ENCODE measurements around the gene SEMA3A. TPM values are rescaled to one million over a fixed set of nuclear protein-coding genes. Genes with fewer than 3 reads are reported as not detected.

Gene SEMA3A
- total and polyA plus RNA-seq, 2 of the 4 experiments (the other 2 are of a cell fraction) = 31.2 to 213 TPM

DNA sequence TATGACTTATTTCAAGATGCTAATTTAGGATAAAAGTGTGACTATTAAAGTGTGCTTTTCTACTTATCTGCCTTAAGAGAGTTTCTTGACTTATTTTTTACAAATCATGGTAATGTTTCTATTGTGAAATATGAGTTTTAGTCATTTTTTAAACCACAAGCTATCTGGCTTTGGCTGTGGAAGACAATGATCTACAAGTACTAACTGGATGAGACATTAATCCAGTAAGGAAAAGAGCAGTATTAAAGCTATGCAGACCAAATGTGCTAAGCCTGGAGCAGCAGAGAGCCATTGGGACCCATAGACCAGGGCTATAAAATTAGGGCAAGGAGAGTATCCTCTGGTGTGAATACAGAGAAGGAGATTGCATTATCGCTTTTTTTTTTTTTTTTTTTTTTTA is 92.4 kb downstream of the SEMA3A start:
- H3K9me1 ChIP-seq (ENCODE audit: insufficient read depth, low read length) = no peaks in the 10 kb centered on the region
- H3K23ac ChIP-seq (ENCODE audit: low read depth, low read length) = no peak overlapping the region; the same call in 1 of the 2 replicates
- no peak overlapping the region for H3K9ac ChIP-seq (ENCODE audit: low read depth, low read length)
- dilution Hi-C loops (cut with HindIII; ENCODE audit: low sequenced_read_pairs, unreplicated experiment) = no loop called here
- no peak overlapping the region for H3K4me3 ChIP-seq (ENCODE audit: insufficient read depth, low read depth, low read length)
- H3K4ac ChIP-seq (ENCODE audit: low read depth, low read length) = no peak overlapping the region
- H2BK20ac ChIP-seq (ENCODE audit: low read depth, low read length) = no peak overlapping the region
- DNase-seq = peak; percentile 24
- no peak overlapping the region for H2BK120ac ChIP-seq (ENCODE audit: low read depth, low read length)
- no peak overlapping the region for H2AFZ ChIP-seq (replicated peaks; ENCODE audit: low read length, poor library complexity)
- no peak overlapping the region for H4K8ac ChIP-seq (ENCODE audit: low read depth in 2 of 2, low read length in 2 of 2)
- TF ChIP-seq POLR2A (IDR thresholded peaks at IDR 0.05; ENCODE audit: low read depth, low read length) (no peak), CHD1 (IDR thresholded peaks at IDR 0.05; ENCODE audit: low read depth, low read length) (no peak), RCOR1 (IDR thresholded peaks at IDR 0.05; ENCODE audit: insufficient replicate concordance, low read length) (no peak), MAFK (IDR thresholded peaks at IDR 0.05; ENCODE audit: low read depth, low read length) (no peak), SMC3 (IDR thresholded peaks at IDR 0.05; ENCODE audit: low read depth, low read length) (no peak), CEBPB (IDR thresholded peaks at IDR 0.05; ENCODE audit: low read depth, low read length) (no peak), FOS (IDR thresholded peaks at IDR 0.05; ENCODE audit: low read depth, low read length) (no peak), CTCF (conservative IDR thresholded peaks at IDR 0.05; ENCODE audit: low read depth, low read length) (no peak), NFE2L2 (IDR thresholded peaks at IDR 0.05; ENCODE audit: low read depth, low read length) (no peak), RFX5 (IDR thresholded peaks at IDR 0.05; ENCODE audit: low read depth, low read length) (no peak), BHLHE40 (IDR thresholded peaks at IDR 0.05; ENCODE audit: low read depth, low read length) (no peak), MXI1 (IDR thresholded peaks at IDR 0.05; ENCODE audit: borderline replicate concordance, low read depth, low read length) (no peak), MAZ (IDR thresholded peaks at IDR 0.05; ENCODE audit: borderline replicate concordance, low read depth, low read length) (no peak), RAD21 (IDR thresholded peaks at IDR 0.05; ENCODE audit: low read length) (no peak)
- TF ChIP-seq, protein P1, sequence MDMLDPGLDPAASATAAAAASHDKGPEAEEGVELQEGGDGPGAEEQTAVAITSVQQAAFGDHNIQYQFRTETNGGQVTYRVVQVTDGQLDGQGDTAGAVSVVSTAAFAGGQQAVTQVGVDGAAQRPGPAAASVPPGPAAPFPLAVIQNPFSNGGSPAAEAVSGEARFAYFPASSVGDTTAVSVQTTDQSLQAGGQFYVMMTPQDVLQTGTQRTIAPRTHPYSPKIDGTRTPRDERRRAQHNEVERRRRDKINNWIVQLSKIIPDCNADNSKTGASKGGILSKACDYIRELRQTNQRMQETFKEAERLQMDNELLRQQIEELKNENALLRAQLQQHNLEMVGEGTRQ (IDR thresholded peaks at IDR 0.05; ENCODE audit: low read depth, low read length) = no peak
- TF ChIP-seq, protein P2, sequence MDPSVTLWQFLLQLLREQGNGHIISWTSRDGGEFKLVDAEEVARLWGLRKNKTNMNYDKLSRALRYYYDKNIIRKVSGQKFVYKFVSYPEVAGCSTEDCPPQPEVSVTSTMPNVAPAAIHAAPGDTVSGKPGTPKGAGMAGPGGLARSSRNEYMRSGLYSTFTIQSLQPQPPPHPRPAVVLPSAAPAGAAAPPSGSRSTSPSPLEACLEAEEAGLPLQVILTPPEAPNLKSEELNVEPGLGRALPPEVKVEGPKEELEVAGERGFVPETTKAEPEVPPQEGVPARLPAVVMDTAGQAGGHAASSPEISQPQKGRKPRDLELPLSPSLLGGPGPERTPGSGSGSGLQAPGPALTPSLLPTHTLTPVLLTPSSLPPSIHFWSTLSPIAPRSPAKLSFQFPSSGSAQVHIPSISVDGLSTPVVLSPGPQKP (IDR thresholded peaks at IDR 0.05; ENCODE audit: borderline replicate concordance, low read depth, low read length) = no peak
- no CpG with 5 or more reads among the region's 1 CpG for WGBS, 2 experiments (ENCODE audit: extremely low coverage in 2 of 2, insufficient read length in 1 of 2)
- H3K36me3 ChIP-seq (ENCODE audit: control insufficient read depth, insufficient read depth, low read length) = peaks cover 2% of the 10 kb centered on the region; the same call in 1 of the 2 replicates
- H2AK9ac ChIP-seq (replicated peaks; ENCODE audit: low read depth, low read length, poor library complexity) = no peak overlapping the region
- no peak overlapping the region for H4K5ac ChIP-seq (ENCODE audit: low read depth, low read length)
- H3K4me1 ChIP-seq (ENCODE audit: control insufficient read depth, insufficient read depth, low read length) = no peaks in the 10 kb centered on the region
- peaks cover 23 to 41% of the 10 kb centered on the region in 2 experiments for H3K79me1 ChIP-seq (ENCODE audit: low read depth in 1 of 2, low read length in 2 of 2)
- no peak overlapping the region for H3K4me2 ChIP-seq (ENCODE audit: low read depth, low read length)
- H4K91ac ChIP-seq (ENCODE audit: insufficient read depth, low read depth, low read length) = no peak overlapping the region
- ChIA-PET CTCF (interaction anchor here (1.0 kb wide), 1 partner anchor 10 kb away, joined by 3 read pairs; no protein-coding TSS in a partner anchor), POLR2A (ENCODE audit: unreplicated experiment) (interaction anchor here (0.6 kb wide), 1 partner anchor 20 kb away, joined by 6 read pairs; no protein-coding TSS in a partner anchor)
- no TSS peak for BruUV-seq (replicated peaks)
- H3K27me3 ChIP-seq (ENCODE audit: control insufficient read depth, insufficient read depth, low read length) = no peaks in the 10 kb centered on the region
- H3K56ac ChIP-seq (ENCODE audit: extremely low read depth, insufficient read depth, low read length) = no peak overlapping the region
- H3K18ac ChIP-seq (ENCODE audit: low read depth, low read length) = no peak overlapping the region
- in situ Hi-C loops (cut with MboI; ENCODE audit: low sequenced_read_pairs) = no loop called here
- H4K20me1 ChIP-seq (ENCODE audit: insufficient read depth, low read length) = no peaks in the 10 kb centered on the region
- intact Hi-C loops (cut with micrococcal nuclease) = no loop called here
- H3K14ac ChIP-seq (replicated peaks; ENCODE audit: low read depth, low read length) = no peak overlapping the region; the same call in 1 of the 2 replicates
- H3K27ac ChIP-seq (ENCODE audit: insufficient read depth, low read length) = no peak overlapping the region
- H2BK15ac ChIP-seq (ENCODE audit: low read depth, low read length) = no peak overlapping the region
- no peaks in the 10 kb centered on the region for H3K9me3 ChIP-seq (ENCODE audit: control insufficient read depth, insufficient read depth, low read length)
- H2AK5ac ChIP-seq (ENCODE audit: low read depth, low read length) = no peak overlapping the region
- no peak for ATAC-seq (ENCODE audit: low read depth)
- H2BK5ac ChIP-seq (ENCODE audit: low read depth, low read length, poor library complexity, severe bottlenecking) = no peak overlapping the region
